H1 (cell line): ENCODE measurements around the gene MAP6D1. TPM values are rescaled to one million over a fixed set of nuclear protein-coding genes. Genes with fewer than 3 reads are reported as not detected.

Source experiments
- CTCF ChIA-PET: fragments of 300-600 bp; sonication (Branson Sonifier 250); formaldehyde crosslinking; loops from one replicate; lab custom pipeline; 2021; ENCODE audit not compliant: partially characterized antibody; lab: Charles Lee
- POLR2A ChIA-PET: fragments of 300-600 bp; sonication (Branson Sonifier 250); formaldehyde crosslinking; loops from one replicate; lab custom pipeline; 2021; ENCODE audit warnings: inconsistent platforms; ENCODE audit not compliant: partially characterized antibody; lab: Charles Lee
- DNase-seq, 2 experiments: peaks; one replicate each; pipeline versions ENCODE4 v3.0.0 to v3.0.0-alpha.2; 2010 to 2022; ENCODE audit warnings: low spot score in 2 of 2, low read depth in 1 of 2, mixed read lengths in 1 of 2
- FAIRE-seq: peaks from 2 replicates; lab custom pipeline; 2011; peaks lifted over from hg19 to GRCh38; lab: Jason Lieb, UNC
- H2AFZ ChIP-seq: 2 replicates; pipeline ENCODE4 v1.8.1; 2012; ENCODE audit warnings: low read length, inconsistent platforms
- H2AK5ac ChIP-seq: 2 replicates; pipeline ENCODE4 v1.6.1; 2013; ENCODE audit warnings: low read depth, low read length
- H2BK120ac ChIP-seq: replicated peaks from 2 replicates; pipeline ENCODE3; 2013; ENCODE audit warnings: low read depth, low read length, inconsistent platforms
- H2BK12ac ChIP-seq: 2 replicates; pipeline ENCODE4 v1.6.1; 2013; ENCODE audit warnings: low read depth, low read length
- H2BK15ac ChIP-seq: 2 replicates; pipeline ENCODE4 v1.6.1; 2013; ENCODE audit warnings: low read length
- H2BK20ac ChIP-seq: 2 replicates; pipeline ENCODE4 v1.6.1; 2013; ENCODE audit warnings: low read length
- H2BK5ac ChIP-seq: 2 replicates; pipeline ENCODE4 v1.6.1; 2013; ENCODE audit warnings: low read depth, low read length
- H3K14ac ChIP-seq: 2 replicates; pipeline ENCODE4 v1.6.1; 2013; ENCODE audit warnings: inconsistent platforms; ENCODE audit not compliant: insufficient read length
- H3K18ac ChIP-seq: 2 replicates; pipeline ENCODE4 v1.6.1; 2013; ENCODE audit warnings: low read length; ENCODE audit errors: extremely low read depth
- H3K23ac ChIP-seq: 2 replicates; pipeline ENCODE4 v1.6.1; 2013; ENCODE audit warnings: inconsistent platforms; ENCODE audit not compliant: insufficient read length
- H3K23me2 ChIP-seq: 2 replicates; pipeline ENCODE4 v1.6.1; 2013; ENCODE audit warnings: low read depth, low read length
- H3K27ac ChIP-seq: 2 replicates; pipeline ENCODE4 v1.6.1; 2011; ENCODE audit warnings: low read depth, low read length, inconsistent platforms
- H3K27me3 ChIP-seq, 4 experiments: replicated peaks in 1 of 4; 1 replicate in 1 of 4; 2 replicates in 3 of 4; pipeline versions ENCODE4 v1.6.1 to v1.8.1; 2011 to 2013; ENCODE audit warnings: low read length in 3 of 4, mild to moderate bottlenecking in 3 of 4, inconsistent platforms in 2 of 4, mixed read lengths in 2 of 4, moderate library complexity in 1 of 4; ENCODE audit not compliant: control insufficient read depth in 3 of 4, insufficient read depth in 3 of 4; ENCODE audit errors: extremely low read depth in 1 of 4
- H3K36me3 ChIP-seq, 4 experiments: 2 replicates each; pipeline versions ENCODE4 v1.6.1 to v1.8.1; 2011 to 2013; ENCODE audit warnings: mild to moderate bottlenecking in 4 of 4, low read length in 3 of 4, moderate library complexity in 2 of 4, control low read depth in 1 of 4, inconsistent platforms in 1 of 4; ENCODE audit not compliant: insufficient read depth in 4 of 4, control insufficient read depth in 2 of 4
- H3K4ac ChIP-seq: replicated peaks from 2 replicates; pipeline ENCODE3; 2013; ENCODE audit warnings: low read length, low read depth, mixed read lengths, inconsistent platforms; ENCODE audit not compliant: insufficient read length
- H3K4me1 ChIP-seq, 4 experiments: replicated peaks in 1 of 4; 1 replicate in 1 of 4; 2 replicates in 3 of 4; pipeline versions ENCODE4 v1.6.1 to v1.8.1; 2011 to 2013; ENCODE audit warnings: low read length in 3 of 4, inconsistent platforms in 2 of 4, mixed read lengths in 1 of 4; ENCODE audit not compliant: insufficient read depth in 4 of 4, control insufficient read depth in 3 of 4
- H3K4me2 ChIP-seq, 2 experiments: 2 replicates each; pipeline versions ENCODE4 v1.6.1 to v1.8.1; 2011 to 2013; ENCODE audit warnings: low read depth in 2 of 2, low read length in 2 of 2, control low read depth in 1 of 2, inconsistent platforms in 1 of 2, mild to moderate bottlenecking in 1 of 2; ENCODE audit not compliant: insufficient read depth in 1 of 2
- H3K4me3 ChIP-seq, 4 experiments: fragments of 200-600, 300-600 bp in 1 of 4; sonication (generic), shearing (Covaris generic), sonication (Bioruptor Twin) in 1 of 4; 2 replicates each; pipeline versions ENCODE4 v1.5.1 to v1.8.1; 2011 to 2016; ENCODE audit warnings: low read length in 4 of 4, low read depth in 3 of 4, control low read depth in 2 of 4, inconsistent platforms in 2 of 4, mild to moderate bottlenecking in 2 of 4, mixed read lengths in 1 of 4, moderate library complexity in 1 of 4; ENCODE audit not compliant: insufficient read depth in 2 of 4; ENCODE audit errors: extremely low read depth in 1 of 4
- H3K56ac ChIP-seq: replicated peaks from 2 replicates; pipeline ENCODE3; 2013; ENCODE audit warnings: low read depth, mild to moderate bottlenecking, mixed read lengths, low read length, inconsistent platforms; ENCODE audit not compliant: insufficient read length
- H3K79me1 ChIP-seq: 2 replicates; pipeline ENCODE4 v1.6.1; 2013; ENCODE audit warnings: low read depth, low read length, control low read depth
- H3K79me2 ChIP-seq, 2 experiments: 2 replicates each; pipeline versions ENCODE4 v1.6.1 to v1.8.1; 2012 to 2013; ENCODE audit warnings: low read length in 2 of 2, mild to moderate bottlenecking in 2 of 2, inconsistent platforms in 1 of 2; ENCODE audit not compliant: insufficient read depth in 2 of 2, control insufficient read depth in 1 of 2
- H3K9ac ChIP-seq, 4 experiments: replicated peaks in 1 of 4; 1 replicate in 1 of 4; 2 replicates in 3 of 4; pipeline versions ENCODE4 v1.6.1 to v1.8.1; 2011 to 2013; ENCODE audit warnings: low read depth in 3 of 4, low read length in 3 of 4, control low read depth in 2 of 4, mild to moderate bottlenecking in 2 of 4, moderate library complexity in 2 of 4, inconsistent platforms in 1 of 4; ENCODE audit errors: extremely low read depth in 1 of 4
- H3K9me3 ChIP-seq, 2 experiments: 2 replicates each; pipeline versions ENCODE4 v1.6.1 to v1.8.1; 2012 to 2013; ENCODE audit warnings: mild to moderate bottlenecking in 2 of 2, moderate library complexity in 2 of 2, control low read depth in 1 of 2, inconsistent platforms in 1 of 2, low read depth in 1 of 2, low read length in 1 of 2, mixed read lengths in 1 of 2; ENCODE audit not compliant: insufficient read depth in 2 of 2
- H4K20me1 ChIP-seq, 2 experiments: replicated peaks in 1 of 2; 2 replicates each; pipeline versions ENCODE3 to v1.8.1; 2011 to 2013; ENCODE audit warnings: inconsistent platforms in 2 of 2, low read length in 2 of 2, mild to moderate bottlenecking in 1 of 2; ENCODE audit not compliant: insufficient read depth in 2 of 2, control insufficient read depth in 1 of 2
- H4K5ac ChIP-seq: 2 replicates; pipeline ENCODE4 v1.6.1; 2013; ENCODE audit warnings: low read length, low read depth, mixed read lengths, inconsistent platforms; ENCODE audit not compliant: insufficient read length
- H4K8ac ChIP-seq: 2 replicates; pipeline ENCODE4 v1.8.0; 2013; ENCODE audit warnings: mild to moderate bottlenecking, moderate library complexity, low read length, inconsistent platforms; ENCODE audit not compliant: insufficient read depth; ENCODE audit errors: extremely low read depth
- H4K91ac ChIP-seq: replicated peaks from 2 replicates; pipeline ENCODE3; 2013; ENCODE audit warnings: low read length, mixed read lengths, inconsistent platforms; ENCODE audit not compliant: insufficient read length
- BACH1 ChIP-seq: IDR thresholded peaks from 2 replicates; pipeline ENCODE4 v1.6.1; 2012; ENCODE audit warnings: low read length, improper control_type of control experiment
- CBX8 ChIP-seq: fragments of 300-800, 300-1000 bp; sonication (generic); IDR thresholded peaks from 2 replicates; pipeline ENCODE4 v1.7.1; 2016; ENCODE audit warnings: low read depth, low read length, borderline replicate concordance
- CREB1 ChIP-seq: IDR thresholded peaks from 2 replicates; pipeline ENCODE4 v1.6.1; 2012; ENCODE audit warnings: inconsistent platforms
- CTBP2 ChIP-seq: IDR thresholded peaks from 2 replicates; pipeline ENCODE4 v1.7.0; 2011; ENCODE audit warnings: borderline replicate concordance, mild to moderate bottlenecking, moderate library complexity, mixed read lengths, low read length; ENCODE audit not compliant: insufficient read depth, insufficient read length
- EGR1 ChIP-seq: IDR thresholded peaks from 2 replicates; pipeline ENCODE4 v1.6.1; 2011; ENCODE audit warnings: low read depth, low read length, borderline replicate concordance
- EP300 ChIP-seq, 2 experiments: IDR thresholded peaks; 1 replicate in 1 of 2; 2 replicates in 1 of 2; pipeline ENCODE4 v1.6.1; 2011 to 2012; ENCODE audit warnings: low read depth in 2 of 2, low read length in 2 of 2, mild to moderate bottlenecking in 2 of 2, borderline replicate concordance in 1 of 2, inconsistent platforms in 1 of 2, moderate library complexity in 1 of 2
- GTF2F1 ChIP-seq: IDR thresholded peaks from 2 replicates; pipeline ENCODE4 v1.6.1; 2012; ENCODE audit warnings: low read depth, low read length, improper control_type of control experiment, borderline replicate concordance
- HDAC2 ChIP-seq, 2 experiments: fragments of 300-600 bp in 1 of 2; sonication (generic) in 1 of 2; IDR thresholded peaks; 2 replicates each; pipeline ENCODE4 v1.6.1; 2011 to 2012; ENCODE audit warnings: low read depth in 2 of 2, low read length in 2 of 2, mild to moderate bottlenecking in 2 of 2, moderate library complexity in 2 of 2, borderline replicate concordance in 1 of 2, inconsistent platforms in 1 of 2
- KDM1A ChIP-seq: fragments of 200-600, 300-600 bp; sonication (generic); IDR thresholded peaks from 2 replicates; pipeline ENCODE4 v1.7.1; 2016; ENCODE audit warnings: mild to moderate bottlenecking, low read length, borderline replicate concordance
- PHF8 ChIP-seq: fragments of 200-600 bp; sonication (generic); conservative IDR thresholded peaks from 2 replicates; pipeline ENCODE4 v1.7.1; 2012; ENCODE audit warnings: low read depth, mild to moderate bottlenecking, inconsistent platforms, low read length, moderate library complexity
- POLR2A ChIP-seq, 2 experiments: IDR thresholded peaks; 1 replicate in 1 of 2; 2 replicates in 1 of 2; pipeline ENCODE4 v1.6.1; 2011; ENCODE audit warnings: low read depth in 2 of 2, low read length in 2 of 2, mild to moderate bottlenecking in 2 of 2; ENCODE audit errors: control extremely low read depth in 1 of 2
- RBBP5 ChIP-seq: IDR thresholded peaks from 2 replicates; pipeline ENCODE4 v1.7.1; 2012; ENCODE audit warnings: low read depth, mild to moderate bottlenecking, inconsistent platforms, low read length, moderate library complexity, borderline replicate concordance
- TAF7 ChIP-seq: optimal IDR thresholded peaks from 2 replicates; pipeline ENCODE3; 2011; ENCODE audit warnings: low read depth, mild to moderate bottlenecking, inconsistent platforms, low read length, moderate library complexity, borderline replicate concordance
- WGBS, 2 experiments: shearing (Covaris generic) in 1 of 2; methylation state at CpG; one replicate each; pipeline versions ENCODE4 v1.1.6 to v1.1.7; 2013 to 2015; ENCODE audit warnings: low lambda C conversion rate in 2 of 2, mixed read lengths in 2 of 2, inconsistent platforms in 1 of 2, low coverage in 1 of 2, missing lambda C conversion rate in 1 of 2; ENCODE audit not compliant: insufficient replicate concordance in 2 of 2, insufficient coverage in 1 of 2, insufficient read length in 1 of 2; ENCODE audit errors: extremely low coverage in 1 of 2, missing lambda C conversion rate in 1 of 2; 5-methylcytosine and 5-hydroxymethylcytosine counted together
- polyA plus RNA-seq, 7 experiments: library from polyadenylated mRNA; depleted of rRNA in 3 of 7; stranded (reverse) in 5 of 7; unstranded in 2 of 7; fragments of >200 nt in 5 of 7; fragments of 200-250 nt in 2 of 7; gene quantifications; 1 replicate in 5 of 7; 2 replicates in 1 of 7; 4 replicates in 1 of 7; pipeline versions ENCODE4 v1.2.1 to v1.2.3, GENCODE V29; 2011 to 2013; ENCODE audit warnings: missing spikeins in 2 of 7, mixed read lengths in 2 of 7
- total RNA-seq: library from RNA; stranded (reverse); fragmentation: NEBNext Ultra II Directional; extraction: Animal tissue kit (Norgen Biotek cat#: 25700); gene quantifications from 2 replicates; pipeline ENCODE4 v1.2.1, GENCODE V29; 2021

The MAP6D1 gene
- total and polyA plus RNA-seq, 2 of the 8 experiments (the other 6 are each of a cell fraction or from before 2014, with no cell fraction given): 4.8 to 5.2 TPM

DNA sequence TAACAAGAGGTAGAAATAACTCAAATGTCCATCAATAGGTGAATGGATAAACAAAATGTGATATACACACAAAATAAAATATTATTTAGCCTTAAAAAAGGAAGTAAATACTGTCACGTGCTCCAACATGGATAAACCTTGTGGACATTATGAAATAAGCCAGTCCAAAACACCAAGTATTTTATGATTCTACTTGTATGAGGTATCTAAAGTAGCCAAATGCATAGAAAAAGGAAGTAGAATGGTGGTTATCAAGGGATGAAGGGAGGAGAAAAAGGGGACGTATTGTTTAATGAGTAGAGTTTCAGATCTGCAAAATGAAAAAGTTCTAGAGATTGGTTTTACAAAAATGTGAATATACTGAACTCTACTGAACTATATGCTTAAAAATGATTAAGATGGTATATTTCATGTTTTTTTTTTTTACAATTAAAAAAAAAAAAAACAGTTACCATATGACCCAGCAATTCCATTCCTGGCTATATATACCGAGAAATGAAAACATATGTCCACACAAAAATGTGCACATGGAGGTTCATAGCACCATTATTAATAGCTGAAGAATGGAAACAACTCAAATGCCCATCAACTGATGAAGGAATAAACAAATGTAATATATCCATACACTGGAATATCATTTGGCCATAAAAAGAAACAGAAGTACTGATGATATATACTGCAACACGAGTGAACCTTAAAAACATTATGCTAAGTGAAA is 29.1 kb upstream of the MAP6D1 start:
- Histone ChIP-seq H4K20me1 (no peaks in the 10 kb centered on the region), H2AK5ac (no peak overlapping the region), H2BK5ac (no peak overlapping the region), H3K4me2 (no peak overlapping the region), H4K5ac (no peak overlapping the region), H3K4me1 (no peaks in the 10 kb centered on the region), H2BK12ac (no peak overlapping the region), H2BK120ac (no peak overlapping the region), H3K4me3 (no peak overlapping the region), H3K23ac (no peak overlapping the region), H3K56ac (no peak overlapping the region), H3K9ac (no peak overlapping the region), H3K9me3 (no peaks in the 10 kb centered on the region), H4K91ac (no peak overlapping the region), H3K14ac (no peak overlapping the region), H2BK15ac (no peak overlapping the region), H3K27me3 (no peaks in the 10 kb centered on the region), H3K79me1 (no peaks in the 10 kb centered on the region), H3K36me3 (peaks cover 7 to 33% (median 19%) of the 10 kb centered on the region in 4 experiments), H3K27ac (no peak overlapping the region), H3K18ac (no peak overlapping the region), H4K8ac (no peak overlapping the region), H3K4ac (no peak overlapping the region), H2BK20ac (no peak overlapping the region), H3K23me2 (no peaks in the 10 kb centered on the region), H3K79me2 (no peaks in the 10 kb centered on the region), H2AFZ (no peak overlapping the region)
- POLR2A ChIA-PET: no interaction called here
- DNase-seq: no peak
- no peak for FAIRE-seq
- CTCF ChIA-PET: no interaction called here
- WGBS, 2 experiments: 82 to 100% methylated on average over 1 to 4 of the region's 4 CpGs
- TF ChIP-seq RBBP5 (no peak), CTBP2 (no peak), EP300 (IDR thresholded peaks at IDR 0.05; ENCODE audit: borderline replicate concordance in 1 of 2, low read depth in 2 of 2, low read length in 2 of 2) (no peak), EGR1 (no peak), HDAC2 (IDR thresholded peaks at IDR 0.05; ENCODE audit: borderline replicate concordance in 1 of 2, low read depth in 2 of 2, low read length in 2 of 2) (no peak), POLR2A (IDR thresholded peaks at IDR 0.05; ENCODE audit: control extremely low read depth in 1 of 2, low read depth in 2 of 2, low read length in 2 of 2) (no peak), TAF7 (no peak), CREB1 (no peak), GTF2F1 (no peak), PHF8 (no peak), CBX8 (no peak), KDM1A (no peak), BACH1 (no peak)
